Colon (tissue), 2 donors: ENCODE data around the gene USH1C.

Experiments used
- FAIRE-seq: peaks from 2 replicates; lab custom pipeline; 2012; peaks lifted over from hg19 to GRCh38; lab: Jason Lieb, UNC
- donor health status: control.
- donor health status: control.

Gene USH1C

DNA sequence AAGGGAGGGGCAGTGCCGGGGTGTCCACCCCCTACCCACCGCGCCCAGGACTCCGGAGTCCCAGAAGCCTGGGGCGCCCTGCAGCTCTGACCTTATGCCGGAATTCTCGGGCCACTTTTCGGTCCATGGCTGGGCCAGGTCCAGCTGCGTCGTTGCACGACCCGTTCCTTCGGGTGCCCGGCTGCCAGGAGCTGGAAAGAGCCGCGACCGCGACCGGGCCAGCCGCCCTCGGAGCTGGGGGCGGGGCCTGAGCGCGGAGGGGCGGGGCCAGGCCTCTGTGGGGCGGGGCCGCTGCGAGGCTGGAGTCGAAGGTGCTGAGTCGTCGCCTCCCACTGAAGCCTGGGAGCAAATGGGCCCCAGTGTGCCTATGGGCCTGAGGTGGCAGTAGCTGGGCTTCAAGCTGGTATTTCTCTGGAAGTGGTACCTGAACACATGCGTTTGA is at the start of gene USH1C:
USH1C (minus strand) TSS at position 236 of the 442 bp plus-strand sequence; CDS start at position 127, 109 bp downstream.
- no peak for FAIRE-seq

GRCh38 chr11:17593466-17594245 is 49.4 kb upstream of the USH1C start:
- FAIRE-seq, result no peak

GRCh38 chr11:17591293-17591692 is 47.1 kb upstream of the USH1C start:
- no peak for FAIRE-seq

GRCh38 chr11:17590463-17590862 is 46.2 kb upstream of the USH1C start:
- FAIRE-seq, result no peak

DNA sequence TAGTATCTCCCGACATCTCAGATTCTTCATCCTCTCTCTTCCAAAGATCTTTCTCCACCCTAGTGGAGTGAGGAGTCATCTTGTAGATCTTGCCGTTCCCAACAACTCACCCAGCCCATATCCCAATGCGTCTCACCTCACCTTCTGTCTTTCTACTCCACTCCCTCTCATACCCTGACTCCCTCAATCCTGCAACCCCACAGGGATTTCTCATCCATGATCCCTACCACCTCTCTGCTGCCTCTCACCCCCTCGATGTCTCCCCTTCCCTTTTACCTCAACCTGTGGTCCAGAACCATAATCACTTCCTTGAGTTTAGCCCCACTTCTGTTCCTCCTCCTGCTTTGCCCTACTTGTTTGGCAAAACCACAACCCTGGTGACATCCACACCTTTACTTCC is 44.5 kb upstream of the USH1C start:
- no peak for FAIRE-seq

DNA sequence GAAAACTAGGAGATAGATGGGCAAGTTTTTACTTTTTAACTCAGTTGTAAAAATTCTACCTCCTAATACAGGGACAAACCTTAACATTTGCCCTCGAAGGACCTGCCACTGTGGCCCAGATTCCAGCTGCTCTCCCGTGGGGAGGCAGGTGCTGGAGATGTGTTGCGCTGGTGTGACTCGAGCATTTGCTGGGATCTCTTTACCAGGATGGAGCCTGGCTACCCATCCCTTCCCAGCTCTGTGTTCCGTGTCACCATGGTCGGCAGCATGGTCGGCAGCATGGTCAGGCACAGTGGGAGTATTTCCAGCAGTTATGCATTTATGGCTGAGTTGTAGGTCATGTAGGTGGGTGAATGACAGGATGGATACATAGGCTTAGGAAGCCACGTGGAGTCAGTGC is 44.0 kb upstream of the USH1C start:
- no peak for FAIRE-seq

DNA sequence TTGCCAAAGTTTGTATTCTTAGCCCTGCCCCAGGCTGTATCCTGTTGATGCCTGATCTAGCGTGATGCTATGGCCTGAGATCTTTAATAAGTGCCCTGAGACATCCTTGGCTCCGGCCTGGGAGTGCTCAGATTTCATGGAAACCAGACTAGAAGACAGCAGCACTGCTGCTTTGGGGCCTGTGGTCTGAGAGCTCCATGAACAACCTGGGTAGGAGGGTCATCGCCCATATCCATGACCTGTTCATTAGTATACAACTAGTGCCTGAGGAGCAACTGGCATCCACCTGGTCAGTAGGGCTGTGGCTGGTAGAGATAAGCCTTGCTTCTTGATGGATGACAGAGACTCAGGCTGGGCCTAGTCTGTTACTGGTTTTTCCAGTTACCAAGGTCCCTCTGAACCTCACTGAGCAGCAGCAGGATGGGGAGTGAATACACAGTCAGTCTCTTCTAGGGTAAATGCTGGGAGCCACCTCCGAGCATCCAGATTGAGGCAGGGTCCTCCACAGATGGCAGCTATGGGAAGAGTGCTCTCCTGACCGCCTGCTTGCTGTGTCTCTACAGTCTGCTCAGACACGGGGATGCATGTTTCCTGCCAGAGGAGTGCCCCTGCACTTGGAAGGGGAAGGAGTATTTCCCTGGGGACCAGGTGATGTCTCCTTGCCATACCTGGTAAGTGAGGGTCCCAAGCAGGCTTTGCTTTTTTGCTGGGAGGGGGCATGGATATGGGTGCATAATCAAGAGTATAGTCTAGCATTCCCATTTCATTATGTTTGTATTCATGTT is 41.9 kb upstream of the USH1C start:
- no peak for FAIRE-seq

- no peak for FAIRE-seq
Observed at GRCh38 chr11:17581732-17582053, 37.5 kb upstream of the USH1C start.

DNA sequence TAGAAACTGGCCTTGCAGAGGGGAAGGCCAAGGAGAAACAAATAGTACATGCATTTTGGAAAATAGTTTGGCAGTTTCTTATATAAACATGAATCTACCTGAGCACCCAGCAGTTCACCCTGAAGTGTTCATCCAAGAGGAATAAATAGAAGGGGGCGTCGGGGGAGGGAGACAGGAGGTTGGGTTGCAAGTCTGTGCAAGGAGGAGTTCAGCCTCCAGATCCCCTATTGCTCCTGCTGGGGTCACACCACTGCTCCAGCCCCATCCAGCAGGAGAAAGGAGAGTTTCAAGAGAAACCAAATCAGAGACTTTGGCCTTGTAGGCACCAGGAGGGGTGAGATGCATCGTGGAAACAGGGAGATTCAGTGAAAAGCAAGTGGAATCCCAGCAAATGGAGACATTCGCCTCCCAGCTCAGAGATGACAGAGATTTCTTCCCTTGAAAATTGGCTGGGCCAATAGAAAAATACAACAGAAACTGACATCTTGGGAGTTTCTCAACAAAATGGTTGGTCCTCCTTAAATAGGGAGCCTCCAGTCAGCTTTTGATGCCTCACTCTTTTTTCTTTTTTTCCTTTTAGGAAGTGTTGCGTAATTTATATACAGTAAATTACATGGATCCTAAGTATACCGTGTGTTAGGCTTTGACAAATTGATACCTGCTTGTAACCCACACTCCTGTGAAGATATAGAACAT is 37.0 kb upstream of the USH1C start:
- no peak for FAIRE-seq

DNA sequence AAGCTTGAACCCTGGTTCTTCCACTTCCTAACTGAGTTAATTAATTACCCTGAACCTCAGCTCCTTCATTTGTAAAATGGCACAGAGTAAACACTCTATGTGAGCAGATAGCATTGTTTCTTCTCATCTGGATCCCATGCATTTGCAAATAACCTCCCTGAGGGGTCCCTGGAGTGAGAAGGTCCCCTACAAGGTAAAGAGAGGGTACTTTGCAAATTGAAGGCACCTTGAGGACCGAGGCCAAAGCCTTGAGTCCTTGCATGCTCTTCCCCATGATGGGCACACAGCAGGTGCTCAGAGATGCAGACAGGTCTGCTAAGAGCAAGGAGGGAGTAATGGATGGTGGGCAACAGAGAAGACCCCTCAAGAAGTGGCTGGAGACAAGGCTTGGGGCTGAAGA is 36.1 kb upstream of the USH1C start:
- FAIRE-seq, result no peak

- no peak for FAIRE-seq
Observed at GRCh38 chr11:17579451-17579850, 35.2 kb upstream of the USH1C start.

GRCh38 chr11:17578958-17579357 is 34.7 kb upstream of the USH1C start:
- no peak for FAIRE-seq

DNA sequence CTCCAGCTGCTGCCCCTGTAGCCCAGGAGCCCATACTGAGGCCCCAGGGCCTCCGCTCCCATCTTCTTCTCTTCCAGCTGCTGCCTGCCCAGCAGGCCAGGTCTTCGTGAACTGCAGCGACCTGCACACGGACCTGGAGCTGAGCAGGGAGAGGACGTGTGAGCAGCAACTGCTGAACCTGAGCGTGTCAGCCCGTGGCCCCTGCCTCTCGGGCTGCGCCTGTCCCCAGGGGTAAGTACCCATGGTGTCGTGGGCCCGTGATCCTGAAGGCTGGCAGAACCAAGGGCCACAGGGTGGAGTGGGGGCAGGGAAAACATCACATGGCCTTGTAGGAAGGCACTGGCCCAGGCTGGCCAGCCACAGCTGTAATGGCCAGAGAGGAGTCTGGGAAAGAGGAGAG is 34.1 kb upstream of the USH1C start:
- no peak for FAIRE-seq

GRCh38 chr11:17575431-17576425 is 31.5 kb upstream of the USH1C start:
- no peak for FAIRE-seq

- FAIRE-seq, result no peak
Observed at GRCh38 chr11:17574141-17575091, 30.2 kb upstream of the USH1C start.

GRCh38 chr11:17573526-17573925 is 29.3 kb upstream of the USH1C start:
- no peak for FAIRE-seq

DNA sequence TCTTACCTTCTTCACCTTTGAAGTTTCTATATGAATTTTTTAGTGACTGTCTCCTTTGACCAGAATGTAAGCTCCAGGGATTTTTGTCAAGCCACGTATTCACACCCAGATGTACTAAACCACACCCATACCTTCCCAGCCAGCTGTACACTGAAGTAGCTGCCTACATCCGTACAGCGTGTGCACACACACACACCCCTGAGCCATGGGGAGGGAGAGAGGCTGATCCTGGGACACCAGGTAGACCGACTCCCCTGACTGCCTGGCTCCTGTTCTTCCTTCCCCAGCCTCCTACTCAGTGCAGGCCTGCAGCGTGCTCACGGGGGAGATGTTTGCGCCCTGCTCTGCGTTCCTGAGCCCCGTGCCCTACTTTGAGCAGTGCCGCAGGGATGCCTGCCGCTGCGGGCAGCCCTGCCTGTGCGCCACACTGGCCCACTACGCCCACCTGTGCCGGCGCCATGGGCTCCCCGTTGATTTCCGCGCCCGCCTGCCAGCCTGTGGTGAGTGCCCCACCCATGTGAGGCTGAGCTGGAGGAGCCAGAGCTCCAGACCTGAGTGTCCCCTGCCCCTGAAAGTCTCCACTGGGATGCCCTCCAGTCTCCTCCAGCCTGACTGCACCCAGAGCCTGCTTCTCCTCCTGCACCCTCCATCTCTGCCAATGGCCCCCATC is 28.7 kb upstream of the USH1C start:
- FAIRE-seq, result no peak

DNA sequence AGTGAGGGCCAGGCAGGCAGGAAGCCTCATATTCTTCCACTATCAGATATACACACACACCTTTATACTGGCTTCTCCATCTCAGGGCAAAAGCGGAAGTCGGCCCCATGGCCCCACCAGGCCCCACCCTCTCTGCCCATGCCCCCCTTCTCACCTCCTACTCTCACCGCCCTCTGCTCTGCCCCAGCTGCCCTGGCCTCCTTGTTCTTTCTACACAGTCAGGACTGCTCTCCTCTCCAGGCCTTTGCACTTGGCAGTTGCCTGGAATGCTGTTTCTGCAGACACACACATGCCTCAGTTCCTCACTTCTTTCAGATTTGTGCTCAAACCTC is 28.1 kb upstream of the USH1C start:
- FAIRE-seq, result no peak

DNA sequence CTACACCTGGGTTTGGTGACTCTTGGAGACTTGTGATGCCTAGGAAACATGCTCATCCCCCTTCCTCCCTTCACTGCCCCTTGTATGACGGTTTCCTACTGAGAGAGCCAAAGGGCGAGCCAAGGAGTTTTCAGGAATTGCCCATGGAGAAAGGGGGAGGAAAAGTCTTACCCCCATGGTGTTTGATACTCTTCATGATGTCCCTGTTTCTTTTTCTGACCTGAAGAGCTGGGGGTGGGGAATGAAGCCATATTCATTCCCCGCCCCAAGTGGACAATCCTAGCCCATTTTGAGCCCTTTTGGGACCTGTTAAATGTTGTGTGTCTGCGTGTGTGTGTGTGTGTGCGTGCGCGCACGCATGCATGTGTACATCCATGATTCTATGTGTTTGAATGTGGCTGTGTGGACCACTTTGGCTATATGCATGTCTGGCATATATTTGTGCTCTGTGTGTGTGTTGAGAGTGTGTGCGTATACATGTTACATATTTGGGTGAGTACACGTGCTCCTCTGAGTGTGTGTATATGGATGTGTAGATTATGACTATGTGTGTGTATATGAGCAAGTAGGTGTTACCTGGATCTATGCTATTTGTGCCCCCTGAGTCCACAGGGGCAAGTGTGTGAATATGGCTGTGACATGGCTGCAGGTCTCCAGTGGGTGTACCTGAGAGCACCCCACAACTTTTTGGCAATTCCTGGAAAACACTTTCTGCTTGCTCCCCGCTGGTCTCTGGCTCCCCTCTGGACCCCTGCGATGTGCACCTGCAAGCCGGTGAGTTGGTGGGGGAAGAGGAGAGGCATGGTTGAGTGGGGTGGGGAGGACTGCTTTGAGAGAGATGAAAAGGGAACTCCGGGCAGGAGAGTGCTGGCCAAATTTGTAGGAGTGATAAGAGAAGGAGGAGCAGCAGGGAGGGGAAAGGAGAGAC is 27.5 kb upstream of the USH1C start:
- FAIRE-seq, result no peak
